Breast epithelium (tissue), 4 donors: ENCODE measurements around the gene ARFGAP3. TPM values are rescaled to one million over a fixed set of nuclear protein-coding genes. Genes with fewer than 3 reads are reported as not detected.

ENCODE experiments used
- DNase-seq, 2 donors: peaks; one replicate each; pipeline ENCODE4 v3.0.0-alpha.2; 2019; ENCODE audit warnings: low spot score in 2 of 2
- H3K27ac ChIP-seq, 2 donors: fragments of 200-600 bp; sonication (generic) in 1 of 2; one replicate each; pipeline ENCODE4 v1.5.1; 2016 to 2019; ENCODE audit warnings: mild to moderate bottlenecking in 1 of 2
- H3K27me3 ChIP-seq, 2 donors: fragments of 200-600 bp; sonication (generic) in 1 of 2; one replicate each; pipeline versions ENCODE4 v1.5.1 to v1.6.0; 2017 to 2019; ENCODE audit warnings: control low read depth in 1 of 2, mild to moderate bottlenecking in 1 of 2
- H3K36me3 ChIP-seq: fragments of 200-600 bp; one replicate; pipeline ENCODE4 v1.5.1; 2019
- H3K4me1 ChIP-seq, 2 donors: fragments of 200-600 bp; sonication (generic); one replicate each; pipeline ENCODE4 v1.5.1; 2016 to 2019; ENCODE audit warnings: control low read depth in 1 of 2
- H3K4me3 ChIP-seq, 3 donors: fragments of 200-600 bp; sonication (generic); 1 replicate in 2 of 3; 2 replicates in 1 of 3; pipeline ENCODE4 v1.5.1; 2016 to 2019; ENCODE audit warnings: mild to moderate bottlenecking in 3 of 3, moderate library complexity in 2 of 3
- H3K9me3 ChIP-seq, 2 donors: fragments of 200-600 bp; sonication (generic) in 1 of 2; one replicate each; pipeline ENCODE4 v1.5.1; 2016 to 2019; ENCODE audit warnings: control low read depth in 1 of 2
- CTCF ChIP-seq, 3 donors: fragments of 450-650 bp; IDR thresholded peaks; one replicate each; pipeline ENCODE4 v1.5.1; 2016 to 2017; ENCODE audit warnings: antibody characterized with exemption in 3 of 3, mild to moderate bottlenecking in 3 of 3, moderate library complexity in 3 of 3
- POLR2A ChIP-seq: fragments of 450-650 bp; IDR thresholded peaks from one replicate; pipeline ENCODE4 v1.6.1; 2016; ENCODE audit warnings: antibody characterized with exemption, mild to moderate bottlenecking, moderate library complexity
- POLR2AphosphoS5 ChIP-seq, 3 donors: sonication (generic); formaldehyde crosslinking; IDR thresholded peaks; one replicate each; pipeline ENCODE4 v1.6.1; 2017; ENCODE audit warnings: antibody characterized with exemption in 3 of 3
- intact Hi-C: fragments of 100-400 bp; cut with DNase I; formaldehyde crosslinking; loops from one replicate; pipeline ENCODE4 v1.15.1; 2023; ENCODE audit warnings: low total_unique reads
- total RNA-seq, 3 donors: library from RNA; depleted of rRNA; stranded (reverse); fragments of >200 nt; gene quantifications; one replicate each; pipeline ENCODE4 v1.1.0, GENCODE V29; 2016

The ARFGAP3 gene
- total RNA-seq, 3 donors from 2014 or later, result 51.2 to 90.7 (median 70.8) TPM

GRCh38 chr22:42808521-42808920 lies 48.6 kb downstream of the ARFGAP3 start:
- Histone ChIP-seq H3K9me3 (no peaks in the 10 kb centered on the region), H3K4me3 (no peak overlapping the region), H3K36me3 (no peaks in the 10 kb centered on the region), H3K27ac (peak overlapping the region in 1 of 2 donors; percentile 25), H3K4me1 (peaks cover 8 to 11% of the 10 kb centered on the region in 2 donors), H3K27me3 (no peaks in the 10 kb centered on the region)
- DNase-seq, result no peak
- no peak for TF ChIP-seq CTCF (IDR thresholded peaks at IDR 0.05)
- TF ChIP-seq POLR2AphosphoS5 (IDR thresholded peaks at IDR 0.05), result no peak
- TF ChIP-seq POLR2A, result no peak
- intact Hi-C loops, result no loop called here

DNA sequence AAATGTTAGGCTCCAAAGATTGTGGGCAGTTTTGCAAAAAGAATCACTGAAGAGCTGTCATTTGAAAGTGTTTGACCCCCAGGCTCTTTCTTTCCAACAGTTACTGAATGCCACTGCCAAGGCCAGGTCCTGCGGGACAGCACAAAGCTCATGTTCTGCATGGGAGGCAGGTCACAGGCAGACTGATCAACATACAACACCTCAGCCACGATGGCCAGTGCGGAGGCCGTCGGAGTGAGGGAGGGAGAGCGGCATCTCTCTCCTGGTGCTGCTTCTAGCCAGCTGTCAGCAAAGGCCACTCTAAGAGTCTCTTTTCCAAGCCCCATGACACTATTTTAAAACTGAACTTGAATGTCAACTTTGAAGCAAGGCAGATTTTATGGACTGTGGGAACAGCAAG lies 49.9 kb downstream of the ARFGAP3 start:
- Histone ChIP-seq H3K27ac (peak overlapping the region; percentile 95 to 99), H3K4me3 (no peak overlapping the region), H3K27me3 (no peaks in the 10 kb centered on the region), H3K36me3 (no peaks in the 10 kb centered on the region), H3K9me3 (no peaks in the 10 kb centered on the region), H3K4me1 (peaks cover 8 to 14% of the 10 kb centered on the region in 2 donors)
- DNase-seq, result peak in 1 of 2 donors; percentile 41
- no peak for TF ChIP-seq POLR2A
- TF ChIP-seq CTCF (IDR thresholded peaks at IDR 0.05), result no peak
- no peak for TF ChIP-seq POLR2AphosphoS5 (IDR thresholded peaks at IDR 0.05)
- intact Hi-C loops, result no loop called here

DNA sequence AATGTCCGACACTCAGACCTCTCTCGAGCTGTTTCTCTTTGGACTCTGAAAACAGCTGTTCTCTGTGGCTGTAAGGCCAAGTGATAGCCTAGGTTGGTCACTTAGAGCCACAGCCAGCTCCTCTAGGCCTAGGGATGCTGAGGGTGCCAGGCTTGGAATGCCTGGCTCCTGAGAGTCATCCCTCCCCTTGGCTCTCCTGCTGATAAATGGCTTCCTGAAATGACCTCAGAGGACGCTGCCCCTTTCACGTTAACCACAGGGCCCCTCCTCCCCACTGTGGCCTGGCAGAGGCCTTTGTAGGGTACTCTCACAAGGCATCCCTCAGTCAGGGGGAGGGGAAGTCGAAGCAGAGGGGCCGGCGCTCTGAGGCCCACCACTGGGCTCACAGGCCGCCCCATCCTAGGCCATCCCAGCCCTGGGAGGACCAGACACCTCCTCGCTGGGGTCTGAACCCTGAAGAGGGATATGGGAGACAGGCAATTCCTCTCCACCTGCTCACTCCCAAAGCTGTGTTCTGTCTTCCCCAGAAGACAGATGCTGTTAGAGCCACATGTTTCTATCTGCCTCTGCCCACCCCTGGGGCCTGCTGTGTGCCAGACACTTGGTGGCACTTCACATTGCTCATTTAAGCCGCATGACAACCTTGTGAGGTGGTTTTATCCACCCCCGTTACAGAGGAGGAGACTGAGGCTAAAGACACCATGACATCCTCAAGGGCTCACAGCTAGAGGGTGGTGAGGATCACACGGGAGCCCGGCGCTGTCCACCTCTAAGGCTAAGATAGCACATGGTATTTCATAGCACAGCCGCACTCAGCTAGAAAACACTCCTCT lies 50.9 kb downstream of the ARFGAP3 start:
- peak overlapping the region; percentile 95 to 99 for H3K27ac ChIP-seq
- intact Hi-C loops, result no loop called here

GRCh38 chr22:42805016-42805997 lies 51.8 kb downstream of the ARFGAP3 start:
- peak; percentile 89 to 91 for DNase-seq
- intact Hi-C loops, result no loop called here
- peak overlapping the region in 1 of 3 donors; percentile 3 for H3K4me3 ChIP-seq
- peaks cover 8 to 14% of the 10 kb centered on the region in 2 donors for H3K4me1 ChIP-seq
- peak overlapping the region; percentile 95 to 99 for H3K27ac ChIP-seq
- H3K27me3 ChIP-seq, result no peaks in the 10 kb centered on the region
- H3K36me3 ChIP-seq, result no peaks in the 10 kb centered on the region
- TF ChIP-seq POLR2AphosphoS5 (IDR thresholded peaks at IDR 0.05), result peak in 1 of 3 donors; percentile 51
- no peak for TF ChIP-seq POLR2A
- no peak for TF ChIP-seq CTCF (IDR thresholded peaks at IDR 0.05)
- H3K9me3 ChIP-seq, result no peaks in the 10 kb centered on the region

More for the DNA sequence above, 50.9 kb downstream of the ARFGAP3 start:
- peak in 1 of 2 donors; percentile 40 for DNase-seq
- TF ChIP-seq POLR2A, result no peak
- TF ChIP-seq POLR2AphosphoS5 (IDR thresholded peaks at IDR 0.05), result no peak
- no peak for TF ChIP-seq CTCF (IDR thresholded peaks at IDR 0.05)
- Histone ChIP-seq H3K4me1 (peaks cover 8 to 14% of the 10 kb centered on the region in 2 donors), H3K9me3 (no peaks in the 10 kb centered on the region), H3K27me3 (no peaks in the 10 kb centered on the region), H3K36me3 (no peaks in the 10 kb centered on the region), H3K4me3 (peak overlapping the region in 1 of 3 donors; percentile 3)
